ENCODE measurements around the gene MACO1.

DNA sequence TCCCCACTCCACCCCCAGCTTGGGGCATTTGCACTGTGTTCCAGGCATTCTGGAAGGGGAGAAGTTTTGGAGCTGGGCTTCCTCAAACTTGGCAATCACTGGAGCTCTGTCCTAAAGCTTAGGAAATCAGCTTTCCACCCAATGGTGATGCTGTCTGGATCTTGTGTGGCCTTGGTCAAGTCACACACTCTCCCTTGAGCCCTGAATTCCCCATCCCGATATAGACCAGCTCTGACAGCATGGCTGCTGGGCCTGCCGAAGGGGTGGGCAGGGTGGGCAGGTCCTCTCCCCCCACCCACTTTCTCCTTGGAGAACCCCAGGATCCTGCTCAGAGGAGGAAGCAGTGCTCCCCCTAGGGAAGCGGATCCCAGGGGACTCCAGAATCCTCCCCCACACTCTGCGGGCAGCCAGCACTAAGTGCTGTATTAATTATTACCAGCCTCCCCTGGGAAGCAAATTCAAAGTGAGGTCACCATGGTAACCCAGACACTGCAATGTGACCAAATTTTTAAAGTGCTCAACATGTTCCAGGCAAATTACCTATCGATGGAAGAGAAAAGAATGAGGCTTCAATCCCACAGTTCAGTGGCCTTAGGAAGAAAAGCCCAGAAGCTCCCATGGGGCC lies 91.4 kb downstream of the MACO1 start:
- TF ChIP-seq EP300 (IDR thresholded peaks at IDR 0.05) (no peak), CTCF (IDR thresholded peaks at IDR 0.05) (no peak)

All from upper lobe of left lung (tissue), 4 donors.